Measurements from ENCODE around the gene KCNQ1. TPM values are rescaled to one million over a fixed set of nuclear protein-coding genes. Genes with fewer than 3 reads are reported as not detected.

Gene KCNQ1
- total and polyA plus RNA-seq, 9 of the 15 experiments (the other 6 are each of a cell fraction or from before 2014, with no cell fraction given) = 0.44 TPM; not detected in 8

DNA sequence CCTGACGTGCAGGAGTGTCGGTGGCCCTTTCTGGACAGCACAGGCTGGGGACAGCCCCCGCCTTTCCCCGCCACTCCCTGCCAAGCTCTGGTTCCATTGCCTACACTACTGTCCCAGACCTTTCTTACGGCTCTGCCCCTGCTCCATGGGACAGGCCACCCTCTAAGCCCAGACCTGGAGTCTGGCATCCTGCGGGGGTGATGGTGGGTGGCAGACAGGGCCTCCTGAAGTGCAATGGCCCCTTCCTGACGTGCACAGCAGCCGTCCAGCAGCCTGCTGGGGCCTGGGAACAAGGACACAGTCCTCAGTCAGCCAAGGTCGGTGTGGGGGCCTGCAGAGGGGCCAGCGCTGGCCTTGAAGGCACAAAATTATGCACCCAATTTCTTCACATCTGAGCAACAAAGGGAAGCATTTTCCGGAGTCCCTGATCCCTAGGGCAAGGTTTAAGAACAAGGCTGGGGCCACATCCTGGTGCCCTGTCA is 334.7 kb downstream of the KCNQ1 start (continued):
- TF ChIP-seq PREB (CRISPR knock-in tag; IDR thresholded peaks at IDR 0.05) (no peak), KDM1A (IDR thresholded peaks at IDR 0.05) (no peak), XRCC5 (IDR thresholded peaks at IDR 0.05; ENCODE audit: low read depth, low read length) (no peak), HNRNPL (IDR thresholded peaks at IDR 0.05; ENCODE audit: low read depth, low read length) (no peak), SRSF9 (IDR thresholded peaks at IDR 0.05; ENCODE audit: borderline replicate concordance, low read depth, low read length) (no peak), ID3 (CRISPR knock-in tag; IDR thresholded peaks at IDR 0.05) (no peak), ID3 (tag; IDR thresholded peaks at IDR 0.05) (no peak), ZNF217 (CRISPR knock-in tag; IDR thresholded peaks at IDR 0.05) (no peak), CREB1 (IDR thresholded peaks at IDR 0.05) (no peak), CREB1 (CRISPR knock-in tag; IDR thresholded peaks at IDR 0.05) (0 out of 2 replicates have a peak, but pooled peaks have one; percentile 38), PML (IDR thresholded peaks at IDR 0.05; ENCODE audit: low read length) (no peak), TAF1 (IDR thresholded peaks at IDR 0.05; ENCODE audit: control insufficient read depth, extremely low read depth, insufficient read depth, low read length, severe bottlenecking) (no peak), ZFP1 (CRISPR knock-in tag; IDR thresholded peaks at IDR 0.05) (no peak), KAT7 (CRISPR knock-in tag; IDR thresholded peaks at IDR 0.05; ENCODE audit: borderline replicate concordance) (no peak), HNRNPK (IDR thresholded peaks at IDR 0.05; ENCODE audit: low read depth, low read length, poor library complexity, severe bottlenecking) (no peak), SIRT6 (IDR thresholded peaks at IDR 0.05; ENCODE audit: low read depth, low read length) (no peak), RBBP5 (IDR thresholded peaks at IDR 0.05; ENCODE audit: borderline replicate concordance, insufficient read depth, low read length, poor library complexity, severe bottlenecking) (no peak), EHMT2 (IDR thresholded peaks at IDR 0.05) (no peak), MAFK (IDR thresholded peaks at IDR 0.05; ENCODE audit: low read length) (no peak), ZNF224 (CRISPR knock-in tag; IDR thresholded peaks at IDR 0.05) (no peak), BRF1 (IDR thresholded peaks at IDR 0.05; ENCODE audit: borderline replicate concordance, extremely low read depth, insufficient read length) (no peak)
- TF ChIP-seq, protein P1, sequence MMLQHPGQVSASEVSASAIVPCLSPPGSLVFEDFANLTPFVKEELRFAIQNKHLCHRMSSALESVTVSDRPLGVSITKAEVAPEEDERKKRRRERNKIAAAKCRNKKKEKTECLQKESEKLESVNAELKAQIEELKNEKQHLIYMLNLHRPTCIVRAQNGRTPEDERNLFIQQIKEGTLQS (IDR thresholded peaks at IDR 0.05) = no peak
- TF ChIP-seq, protein P1 (CRISPR knock-in tag; conservative IDR thresholded peaks at IDR 0.05) = no peak
- TF ChIP-seq, protein P2, sequence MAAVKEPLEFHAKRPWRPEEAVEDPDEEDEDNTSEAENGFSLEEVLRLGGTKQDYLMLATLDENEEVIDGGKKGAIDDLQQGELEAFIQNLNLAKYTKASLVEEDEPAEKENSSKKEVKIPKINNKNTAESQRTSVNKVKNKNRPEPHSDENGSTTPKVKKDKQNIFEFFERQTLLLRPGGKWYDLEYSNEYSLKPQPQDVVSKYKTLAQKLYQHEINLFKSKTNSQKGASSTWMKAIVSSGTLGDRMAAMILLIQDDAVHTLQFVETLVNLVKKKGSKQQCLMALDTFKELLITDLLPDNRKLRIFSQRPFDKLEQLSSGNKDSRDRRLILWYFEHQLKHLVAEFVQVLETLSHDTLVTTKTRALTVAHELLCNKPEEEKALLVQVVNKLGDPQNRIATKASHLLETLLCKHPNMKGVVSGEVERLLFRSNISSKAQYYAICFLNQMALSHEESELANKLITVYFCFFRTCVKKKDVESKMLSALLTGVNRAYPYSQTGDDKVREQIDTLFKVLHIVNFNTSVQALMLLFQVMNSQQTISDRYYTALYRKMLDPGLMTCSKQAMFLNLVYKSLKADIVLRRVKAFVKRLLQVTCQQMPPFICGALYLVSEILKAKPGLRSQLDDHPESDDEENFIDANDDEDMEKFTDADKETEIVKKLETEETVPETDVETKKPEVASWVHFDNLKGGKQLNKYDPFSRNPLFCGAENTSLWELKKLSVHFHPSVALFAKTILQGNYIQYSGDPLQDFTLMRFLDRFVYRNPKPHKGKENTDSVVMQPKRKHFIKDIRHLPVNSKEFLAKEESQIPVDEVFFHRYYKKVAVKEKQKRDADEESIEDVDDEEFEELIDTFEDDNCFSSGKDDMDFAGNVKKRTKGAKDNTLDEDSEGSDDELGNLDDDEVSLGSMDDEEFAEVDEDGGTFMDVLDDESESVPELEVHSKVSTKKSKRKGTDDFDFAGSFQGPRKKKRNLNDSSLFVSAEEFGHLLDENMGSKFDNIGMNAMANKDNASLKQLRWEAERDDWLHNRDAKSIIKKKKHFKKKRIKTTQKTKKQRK (IDR thresholded peaks at IDR 0.05; ENCODE audit: borderline replicate concordance, low read depth, low read length) = no peak
